ENCODE results near the gene WNT9A. TPM values are rescaled to one million over a fixed set of nuclear protein-coding genes. Genes with fewer than 3 reads are reported as not detected.

WNT9A gene
- total and polyA plus RNA-seq, 2 of the 4 experiments (the other 2 are of a cell fraction): 0.18 to 0.36 TPM

DNA sequence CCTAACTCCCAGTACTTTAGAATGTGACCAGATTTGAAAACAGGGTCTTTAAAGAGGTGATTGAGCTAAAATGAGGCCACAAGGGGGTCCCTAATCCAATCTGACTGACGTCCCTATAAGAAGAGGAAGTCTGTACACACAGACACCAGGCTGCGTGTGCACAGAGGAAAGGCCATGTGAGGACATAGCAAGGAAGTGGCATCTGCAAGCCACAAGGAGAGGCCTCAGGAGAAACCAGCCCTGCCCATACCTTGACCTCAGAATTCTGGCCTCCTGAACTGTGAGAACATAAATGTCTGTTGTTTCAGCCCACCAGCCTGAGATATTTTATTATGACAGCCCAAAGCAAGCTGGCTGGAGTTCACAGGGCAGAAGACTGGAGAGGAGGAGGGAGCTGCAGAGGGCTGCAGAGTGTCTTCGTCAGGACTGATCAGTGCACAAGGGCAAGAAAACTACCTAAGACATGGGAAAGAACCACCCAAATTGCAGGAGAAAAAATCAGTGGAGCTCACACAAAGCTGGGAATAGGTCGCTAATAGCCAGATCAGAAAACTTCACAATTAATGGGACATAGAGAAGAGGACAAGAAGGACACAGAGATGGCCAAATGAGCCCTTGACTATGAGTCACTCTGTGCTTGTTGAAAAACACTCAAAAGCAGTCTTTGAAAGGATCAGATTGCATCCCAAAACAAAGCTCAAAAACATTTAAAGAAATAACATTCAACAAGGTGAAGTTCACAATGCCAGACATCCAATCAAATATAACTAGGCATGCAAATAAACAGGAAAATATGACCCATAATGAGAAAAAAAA is 14.1 kb upstream of the WNT9A start:
- no peak for ATAC-seq (ENCODE audit: low read depth)

More for the DNA sequence above, 14.1 kb upstream of the WNT9A start:
- dilution Hi-C loops (cut with HindIII; ENCODE audit: low sequenced_read_pairs, unreplicated experiment) (no loop called here), intact Hi-C loops (cut with micrococcal nuclease) (no loop called here), in situ Hi-C loops (cut with MboI; ENCODE audit: low sequenced_read_pairs) (no loop called here)
- Histone ChIP-seq H3K4me1 (ENCODE audit: control insufficient read depth, insufficient read depth, low read length) (no peaks in the 10 kb centered on the region), H3K4me3 (ENCODE audit: insufficient read depth, low read depth, low read length) (no peak overlapping the region), H2AK9ac (replicated peaks; ENCODE audit: low read depth, low read length, poor library complexity) (no peak overlapping the region), H3K27me3 (ENCODE audit: control insufficient read depth, insufficient read depth, low read length) (peaks cover 4% of the 10 kb centered on the region; the same call in 1 of the 2 replicates), H3K27ac (ENCODE audit: insufficient read depth, low read length) (no peak overlapping the region), H2BK5ac (ENCODE audit: low read depth, low read length, poor library complexity, severe bottlenecking) (no peak overlapping the region), H2BK15ac (ENCODE audit: low read depth, low read length) (no peak overlapping the region), H3K14ac (replicated peaks; ENCODE audit: low read depth, low read length) (no peak overlapping the region), H3K9me1 (ENCODE audit: insufficient read depth, low read length) (no peaks in the 10 kb centered on the region), H2AFZ (replicated peaks; ENCODE audit: low read length, poor library complexity) (no peak overlapping the region), H3K18ac (ENCODE audit: low read depth, low read length) (no peak overlapping the region), H2AK5ac (ENCODE audit: low read depth, low read length) (no peak overlapping the region), H3K4ac (ENCODE audit: low read depth, low read length) (no peak overlapping the region), H3K4me2 (ENCODE audit: low read depth, low read length) (no peak overlapping the region), H3K36me3 (ENCODE audit: control insufficient read depth, insufficient read depth, low read length) (no peaks in the 10 kb centered on the region), H3K9ac (ENCODE audit: low read depth, low read length) (no peak overlapping the region), H4K91ac (ENCODE audit: insufficient read depth, low read depth, low read length) (no peak overlapping the region), H4K20me1 (ENCODE audit: insufficient read depth, low read length) (no peaks in the 10 kb centered on the region), H3K79me1 (ENCODE audit: low read depth in 1 of 2, low read length in 2 of 2) (no peaks in the 10 kb centered on the region), H4K8ac (ENCODE audit: low read depth in 2 of 2, low read length in 2 of 2) (no peak overlapping the region), H2BK120ac (ENCODE audit: low read depth, low read length) (no peak overlapping the region), H3K56ac (ENCODE audit: extremely low read depth, insufficient read depth, low read length) (no peak overlapping the region), H3K23ac (ENCODE audit: low read depth, low read length) (no peak overlapping the region), H3K9me3 (ENCODE audit: control insufficient read depth, insufficient read depth, low read length) (no peaks in the 10 kb centered on the region), H2BK20ac (ENCODE audit: low read depth, low read length) (no peak overlapping the region), H4K5ac (ENCODE audit: low read depth, low read length) (no peak overlapping the region)
- BruUV-seq (replicated peaks): no TSS peak
- ChIA-PET POLR2A (ENCODE audit: unreplicated experiment) (no interaction called here), CTCF (interaction anchor here (0.8 kb wide), 1 partner anchor 8 kb away, joined by 3 read pairs; no protein-coding TSS in a partner anchor)
- WGBS, 2 experiments (ENCODE audit: extremely low coverage in 2 of 2, insufficient read length in 1 of 2): no CpG with 5 or more reads among the region's 4 CpGs
- DNase-seq: no peak
- TF ChIP-seq POLR2A (IDR thresholded peaks at IDR 0.05; ENCODE audit: low read depth, low read length) (no peak), CTCF (conservative IDR thresholded peaks at IDR 0.05; ENCODE audit: low read depth, low read length) (no peak), RAD21 (IDR thresholded peaks at IDR 0.05; ENCODE audit: low read length) (no peak), RCOR1 (IDR thresholded peaks at IDR 0.05; ENCODE audit: insufficient replicate concordance, low read length) (no peak), BHLHE40 (IDR thresholded peaks at IDR 0.05; ENCODE audit: low read depth, low read length) (no peak), CHD1 (IDR thresholded peaks at IDR 0.05; ENCODE audit: low read depth, low read length) (no peak), MAFK (IDR thresholded peaks at IDR 0.05; ENCODE audit: low read depth, low read length) (no peak), SMC3 (IDR thresholded peaks at IDR 0.05; ENCODE audit: low read depth, low read length) (no peak), MAZ (IDR thresholded peaks at IDR 0.05; ENCODE audit: borderline replicate concordance, low read depth, low read length) (no peak), USF2 (IDR thresholded peaks at IDR 0.05; ENCODE audit: low read depth, low read length) (no peak), NFE2L2 (IDR thresholded peaks at IDR 0.05; ENCODE audit: low read depth, low read length) (no peak), MXI1 (IDR thresholded peaks at IDR 0.05; ENCODE audit: borderline replicate concordance, low read depth, low read length) (no peak)
